Stomach smooth muscle (tissue), 2 donors: ENCODE data around the gene RAB40C.

Source experiments
- H3K27ac ChIP-seq: one replicate; pipeline ENCODE4 v1.7.0; 2013; ENCODE audit warnings: mild to moderate bottlenecking, low read length, inconsistent platforms
- H3K27me3 ChIP-seq, 2 donors: one replicate each; pipeline ENCODE4 v1.7.0; 2013; ENCODE audit warnings: low read length in 2 of 2; ENCODE audit not compliant: insufficient read depth in 2 of 2, control insufficient read depth in 1 of 2
- H3K36me3 ChIP-seq, 2 donors: one replicate each; pipeline ENCODE4 v1.7.0; 2013; ENCODE audit warnings: low read length in 2 of 2; ENCODE audit not compliant: control insufficient read depth in 2 of 2, insufficient read depth in 2 of 2
- H3K4me1 ChIP-seq: one replicate; pipeline ENCODE4 v1.7.0; 2013; ENCODE audit warnings: low read length; ENCODE audit not compliant: control insufficient read depth, insufficient read depth
- H3K4me3 ChIP-seq, 2 donors: one replicate each; pipeline ENCODE4 v1.7.0; 2013; ENCODE audit warnings: low read length in 2 of 2
- H3K9ac ChIP-seq, 2 donors: one replicate each; pipeline ENCODE4 v1.7.0; 2013; ENCODE audit warnings: low read length in 2 of 2, mild to moderate bottlenecking in 1 of 2
- H3K9me3 ChIP-seq, 2 donors: one replicate each; pipeline ENCODE4 v1.7.0; 2013; ENCODE audit warnings: low read length in 2 of 2; ENCODE audit not compliant: control insufficient read depth in 2 of 2
- donor health status: healthy.
- donor health status: Pancreatic carcinoma.

Gene RAB40C

GRCh38 chr16:577796-578195 is 12.1 kb upstream of the RAB40C start:
- Histone ChIP-seq H3K36me3 (peaks cover 0 to 9% of the 10 kb centered on the region in 2 donors), H3K4me3 (no peak overlapping the region)

GRCh38 chr16:578232-578869 is 11.5 kb upstream of the RAB40C start:
- no peaks in the 10 kb centered on the region for H3K27me3 ChIP-seq
- H3K36me3 ChIP-seq: peaks cover 0 to 9% of the 10 kb centered on the region in 2 donors
- no peak overlapping the region for H3K27ac ChIP-seq
- H3K4me1 ChIP-seq: no peaks in the 10 kb centered on the region
- no peak overlapping the region for H3K9ac ChIP-seq
- H3K4me3 ChIP-seq: no peak overlapping the region
- H3K9me3 ChIP-seq: no peaks in the 10 kb centered on the region

More at GRCh38 chr16:577796-578195, 12.1 kb upstream of the RAB40C start:
- no peaks in the 10 kb centered on the region for H3K27me3 ChIP-seq
- H3K27ac ChIP-seq: no peak overlapping the region
- H3K9me3 ChIP-seq: no peaks in the 10 kb centered on the region
- no peaks in the 10 kb centered on the region for H3K4me1 ChIP-seq
- no peak overlapping the region for H3K9ac ChIP-seq

- no peak overlapping the region for H3K9ac ChIP-seq
- no peak overlapping the region for H3K27ac ChIP-seq
- H3K36me3 ChIP-seq: peaks cover 0 to 9% of the 10 kb centered on the region in 2 donors
- no peaks in the 10 kb centered on the region for H3K27me3 ChIP-seq
- H3K4me3 ChIP-seq: no peak overlapping the region
- no peaks in the 10 kb centered on the region for H3K9me3 ChIP-seq
- no peaks in the 10 kb centered on the region for H3K4me1 ChIP-seq
Observed at GRCh38 chr16:578870-579405, 10.9 kb upstream of the RAB40C start.

- Histone ChIP-seq H3K27me3 (peaks cover 0 to under 1% of the 10 kb centered on the region in 2 donors), H3K9me3 (no peaks in the 10 kb centered on the region), H3K4me3 (no peak overlapping the region), H3K36me3 (peaks cover 0 to 7% of the 10 kb centered on the region in 2 donors), H3K9ac (no peak overlapping the region), H3K27ac (no peak overlapping the region), H3K4me1 (no peaks in the 10 kb centered on the region)
Observed at GRCh38 chr16:580141-580945, 9.5 kb upstream of the RAB40C start.

GRCh38 chr16:580946-581498 is 8.8 kb upstream of the RAB40C start:
- no peak overlapping the region for H3K27ac ChIP-seq
- no peaks in the 10 kb centered on the region for H3K9me3 ChIP-seq
- no peak overlapping the region for H3K4me3 ChIP-seq
- H3K9ac ChIP-seq: no peak overlapping the region
- peaks cover under 1% of the 10 kb centered on the region for H3K4me1 ChIP-seq
- H3K27me3 ChIP-seq: peaks cover 0 to 4% of the 10 kb centered on the region in 2 donors
- peaks cover 0 to 3% of the 10 kb centered on the region in 2 donors for H3K36me3 ChIP-seq

- Histone ChIP-seq H3K27me3 (peaks cover 0 to 6% of the 10 kb centered on the region in 2 donors), H3K9me3 (no peaks in the 10 kb centered on the region), H3K4me1 (peaks cover 12% of the 10 kb centered on the region), H3K9ac (no peak overlapping the region), H3K4me3 (no peak overlapping the region), H3K36me3 (peaks cover 0 to 3% of the 10 kb centered on the region in 2 donors), H3K27ac (no peak overlapping the region)
Observed at GRCh38 chr16:582218-582613, 7.7 kb upstream of the RAB40C start.

- Histone ChIP-seq H3K27ac (no peak overlapping the region), H3K4me1 (peaks cover 16% of the 10 kb centered on the region), H3K9ac (no peak overlapping the region), H3K4me3 (no peak overlapping the region), H3K36me3 (peaks cover 0 to 3% of the 10 kb centered on the region in 2 donors), H3K27me3 (peaks cover 0 to 6% of the 10 kb centered on the region in 2 donors), H3K9me3 (no peaks in the 10 kb centered on the region)
Observed at GRCh38 chr16:582614-583331, 7.1 kb upstream of the RAB40C start.

GRCh38 chr16:583470-583814 is 6.4 kb upstream of the RAB40C start:
- Histone ChIP-seq H3K36me3 (peaks cover 0 to 3% of the 10 kb centered on the region in 2 donors), H3K9ac (no peak overlapping the region), H3K9me3 (no peaks in the 10 kb centered on the region), H3K4me1 (peaks cover 23% of the 10 kb centered on the region), H3K27me3 (peaks cover 0 to 6% of the 10 kb centered on the region in 2 donors), H3K4me3 (no peak overlapping the region), H3K27ac (no peak overlapping the region)

- peaks cover 27% of the 10 kb centered on the region for H3K4me1 ChIP-seq
- peaks cover 0 to 3% of the 10 kb centered on the region in 2 donors for H3K36me3 ChIP-seq
- no peak overlapping the region for H3K27ac ChIP-seq
- H3K4me3 ChIP-seq: no peak overlapping the region
- H3K9ac ChIP-seq: no peak overlapping the region
- peaks cover 0 to 6% of the 10 kb centered on the region in 2 donors for H3K27me3 ChIP-seq
- no peaks in the 10 kb centered on the region for H3K9me3 ChIP-seq
Observed at GRCh38 chr16:583815-584591, 5.9 kb upstream of the RAB40C start.

GRCh38 chr16:585351-585750 is 4.5 kb upstream of the RAB40C start:
- Histone ChIP-seq H3K4me3 (no peak overlapping the region), H3K9ac (no peak overlapping the region), H3K27ac (no peak overlapping the region), H3K27me3 (peaks cover 0 to 6% of the 10 kb centered on the region in 2 donors), H3K4me1 (peaks cover 29% of the 10 kb centered on the region), H3K9me3 (no peaks in the 10 kb centered on the region), H3K36me3 (peaks cover 0 to 3% of the 10 kb centered on the region in 2 donors)
